HG03045 (cell line): ENCODE data around the gene SIGLEC11.
"Not testable (repeated sequence)": the region's sequence is repeated elsewhere in the genome, so short reads cannot be mapped to it uniquely, and the experiment has no call there.

ENCODE experiments used
- ATAC-seq: cut with Tn5 transposase; IDR thresholded peaks from one replicate; pipeline ENCODE4 v1.9.1; 2021; ENCODE audit warnings: mild to moderate bottlenecking, moderate library complexity; ENCODE audit not compliant: unreplicated experiment

The SIGLEC11 gene

GRCh38 chr19:49927526-49928264 is 33.3 kb downstream of the SIGLEC11 start:
- ATAC-seq, result no peak

- no peak for ATAC-seq
Observed at GRCh38 chr19:49926515-49926914, 34.5 kb downstream of the SIGLEC11 start.

GRCh38 chr19:49925486-49925885 is 35.5 kb downstream of the SIGLEC11 start:
- no peak for ATAC-seq

GRCh38 chr19:49924881-49925210 is 36.1 kb downstream of the SIGLEC11 start:
- not testable (repeated sequence) for ATAC-seq

GRCh38 chr19:49924004-49924880 is 36.7 kb downstream of the SIGLEC11 start:
- ATAC-seq, result no peak

GRCh38 chr19:49923055-49924003 is 37.6 kb downstream of the SIGLEC11 start:
- no peak for ATAC-seq

GRCh38 chr19:49921871-49922795 is 38.8 kb downstream of the SIGLEC11 start:
- ATAC-seq, result no peak

- ATAC-seq, result no peak
Observed at GRCh38 chr19:49920624-49921363, 40.2 kb downstream of the SIGLEC11 start.

- ATAC-seq, result no peak
Observed at GRCh38 chr19:49918089-49918488, 42.9 kb downstream of the SIGLEC11 start.

GRCh38 chr19:49916839-49917733 is 43.9 kb downstream of the SIGLEC11 start:
- ATAC-seq, result no peak

- no peak for ATAC-seq
Observed at GRCh38 chr19:49915271-49915670, 45.7 kb downstream of the SIGLEC11 start.

GRCh38 chr19:49913720-49914119 is 47.3 kb downstream of the SIGLEC11 start:
- ATAC-seq, result no peak

GRCh38 chr19:49912965-49913685 is 47.8 kb downstream of the SIGLEC11 start:
- ATAC-seq, result no peak

GRCh38 chr19:49911381-49912145 is 49.4 kb downstream of the SIGLEC11 start:
- ATAC-seq, result no peak

GRCh38 chr19:49910179-49910578 is 50.8 kb downstream of the SIGLEC11 start:
- ATAC-seq, result no peak

GRCh38 chr19:49908480-49909420 is 52.2 kb downstream of the SIGLEC11 start:
- no peak for ATAC-seq
